ENCODE results near the gene MYO5B. TPM values are rescaled to one million over a fixed set of nuclear protein-coding genes. Genes with fewer than 3 reads are reported as not detected.

Gene MYO5B
- total and polyA plus RNA-seq, 2 of the 4 experiments (the other 2 are of a cell fraction): 0.24 to 0.54 TPM

- Histone ChIP-seq H3K9ac (ENCODE audit: low read depth, low read length) (no peak overlapping the region), H3K4me1 (ENCODE audit: control insufficient read depth, insufficient read depth, low read length) (no peaks in the 10 kb centered on the region), H3K27ac (ENCODE audit: insufficient read depth, low read length) (no peak overlapping the region), H4K20me1 (ENCODE audit: insufficient read depth, low read length) (no peaks in the 10 kb centered on the region), H4K5ac (ENCODE audit: low read depth, low read length) (no peak overlapping the region), H2AFZ (replicated peaks; ENCODE audit: low read length, poor library complexity) (no peak overlapping the region), H3K36me3 (ENCODE audit: control insufficient read depth, insufficient read depth, low read length) (no peaks in the 10 kb centered on the region), H3K56ac (ENCODE audit: extremely low read depth, insufficient read depth, low read length) (no peak overlapping the region), H3K9me1 (ENCODE audit: insufficient read depth, low read length) (no peaks in the 10 kb centered on the region), H2BK15ac (ENCODE audit: low read depth, low read length) (no peak overlapping the region), H2BK20ac (ENCODE audit: low read depth, low read length) (no peak overlapping the region), H4K91ac (ENCODE audit: insufficient read depth, low read depth, low read length) (no peak overlapping the region), H2AK5ac (ENCODE audit: low read depth, low read length) (no peak overlapping the region), H3K4ac (ENCODE audit: low read depth, low read length) (no peak overlapping the region), H2BK5ac (ENCODE audit: low read depth, low read length, poor library complexity, severe bottlenecking) (no peak overlapping the region), H3K14ac (replicated peaks; ENCODE audit: low read depth, low read length) (no peak overlapping the region), H2BK120ac (ENCODE audit: low read depth, low read length) (no peak overlapping the region), H3K9me3 (ENCODE audit: control insufficient read depth, insufficient read depth, low read length) (no peaks in the 10 kb centered on the region), H2AK9ac (replicated peaks; ENCODE audit: low read depth, low read length, poor library complexity) (no peak overlapping the region), H3K4me3 (ENCODE audit: insufficient read depth, low read depth, low read length) (no peak overlapping the region), H3K23ac (ENCODE audit: low read depth, low read length) (no peak overlapping the region), H4K8ac (ENCODE audit: low read depth in 2 of 2, low read length in 2 of 2) (no peak overlapping the region), H3K27me3 (ENCODE audit: control insufficient read depth, insufficient read depth, low read length) (peaks cover 10% of the 10 kb centered on the region; the same call in 1 of the 2 replicates), H3K4me2 (ENCODE audit: low read depth, low read length) (no peak overlapping the region), H3K79me1 (ENCODE audit: low read depth in 1 of 2, low read length in 2 of 2) (no peaks in the 10 kb centered on the region), H3K18ac (ENCODE audit: low read depth, low read length) (no peak overlapping the region)
- DNase-seq (no peak), ATAC-seq (ENCODE audit: low read depth) (no peak)
- 54% methylated on average over 3 of the region's 12 CpGs; no CpG with 5 or more reads in 1 of the 2 experiments for WGBS, 2 experiments (ENCODE audit: extremely low coverage in 2 of 2, insufficient read length in 1 of 2)
- ChIA-PET CTCF (interaction anchor here (0.7 kb wide), 1 partner anchor 85 kb away, joined by 4 read pairs; no protein-coding TSS in a partner anchor), POLR2A (ENCODE audit: unreplicated experiment) (no interaction called here)
- TF ChIP-seq POLR2A (IDR thresholded peaks at IDR 0.05; ENCODE audit: low read depth, low read length) (no peak), SMC3 (IDR thresholded peaks at IDR 0.05; ENCODE audit: low read depth, low read length) (no peak), MAZ (IDR thresholded peaks at IDR 0.05; ENCODE audit: borderline replicate concordance, low read depth, low read length) (no peak), MAFK (IDR thresholded peaks at IDR 0.05; ENCODE audit: low read depth, low read length) (no peak), FOS (IDR thresholded peaks at IDR 0.05; ENCODE audit: low read depth, low read length) (no peak), RCOR1 (IDR thresholded peaks at IDR 0.05; ENCODE audit: insufficient replicate concordance, low read length) (no peak), CHD1 (IDR thresholded peaks at IDR 0.05; ENCODE audit: low read depth, low read length) (no peak), NFE2L2 (IDR thresholded peaks at IDR 0.05; ENCODE audit: low read depth, low read length) (no peak), RAD21 (IDR thresholded peaks at IDR 0.05; ENCODE audit: low read length) (no peak)
- BruUV-seq (replicated peaks): no TSS peak
- in situ Hi-C loops (cut with MboI; ENCODE audit: low sequenced_read_pairs): no loop called here
- intact Hi-C loops (cut with micrococcal nuclease): no loop called here
- dilution Hi-C loops (cut with HindIII; ENCODE audit: low sequenced_read_pairs, unreplicated experiment): no loop called here
Measured at GRCh38 chr18:49921318-49921985, 273.5 kb downstream of the MYO5B start.

Measured in IMR-90 (cell line).